Measurements from ENCODE around the gene DNAJC5. TPM values are rescaled to one million over a fixed set of nuclear protein-coding genes. Genes with fewer than 3 reads are reported as not detected.
A peak's percentile ranks its signal among the peaks of the same experiment; 100 is the strongest.

Gene DNAJC5
- total and polyA plus RNA-seq, 12 donors, result 19.5 to 52.2 (median 38.3) TPM

DNA sequence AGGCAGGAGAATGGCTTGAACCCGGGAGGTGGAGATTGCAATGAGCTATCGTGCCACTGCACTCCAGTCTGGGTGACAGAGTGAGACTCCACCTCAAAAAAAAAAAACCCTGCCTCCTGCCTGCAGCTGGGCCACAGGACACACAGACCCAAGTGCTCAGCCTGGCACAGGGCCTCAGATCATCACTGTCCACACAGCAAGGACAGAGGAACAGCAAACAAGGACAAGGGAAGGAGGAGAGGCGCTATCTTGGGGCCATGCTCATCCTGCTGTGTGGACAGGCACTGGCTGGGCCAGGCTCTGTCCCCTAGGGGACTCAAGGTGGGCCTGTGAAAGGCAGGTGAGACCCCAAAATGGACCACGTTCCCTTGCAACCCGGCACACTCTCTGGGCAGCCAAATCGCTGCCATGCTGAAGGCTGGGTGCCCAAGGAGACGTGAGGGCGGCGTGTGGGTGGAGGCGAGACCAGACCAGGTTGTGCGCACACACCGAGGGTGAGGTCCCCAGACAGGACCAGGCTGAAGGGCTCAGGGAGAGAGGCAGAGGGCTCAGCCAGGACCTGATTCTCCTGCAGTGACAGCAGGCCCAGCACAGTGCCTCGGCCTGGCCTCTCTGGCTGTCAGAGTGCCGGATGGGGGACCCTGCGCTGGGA is 52.2 kb downstream of the DNAJC5 start:
- intact Hi-C loops (cut with DNase I), result no loop called here
- ATAC-seq, result peak in 3 of 8 donors; percentile 4 to 5 (median 4)
- TF ChIP-seq, protein P1, sequence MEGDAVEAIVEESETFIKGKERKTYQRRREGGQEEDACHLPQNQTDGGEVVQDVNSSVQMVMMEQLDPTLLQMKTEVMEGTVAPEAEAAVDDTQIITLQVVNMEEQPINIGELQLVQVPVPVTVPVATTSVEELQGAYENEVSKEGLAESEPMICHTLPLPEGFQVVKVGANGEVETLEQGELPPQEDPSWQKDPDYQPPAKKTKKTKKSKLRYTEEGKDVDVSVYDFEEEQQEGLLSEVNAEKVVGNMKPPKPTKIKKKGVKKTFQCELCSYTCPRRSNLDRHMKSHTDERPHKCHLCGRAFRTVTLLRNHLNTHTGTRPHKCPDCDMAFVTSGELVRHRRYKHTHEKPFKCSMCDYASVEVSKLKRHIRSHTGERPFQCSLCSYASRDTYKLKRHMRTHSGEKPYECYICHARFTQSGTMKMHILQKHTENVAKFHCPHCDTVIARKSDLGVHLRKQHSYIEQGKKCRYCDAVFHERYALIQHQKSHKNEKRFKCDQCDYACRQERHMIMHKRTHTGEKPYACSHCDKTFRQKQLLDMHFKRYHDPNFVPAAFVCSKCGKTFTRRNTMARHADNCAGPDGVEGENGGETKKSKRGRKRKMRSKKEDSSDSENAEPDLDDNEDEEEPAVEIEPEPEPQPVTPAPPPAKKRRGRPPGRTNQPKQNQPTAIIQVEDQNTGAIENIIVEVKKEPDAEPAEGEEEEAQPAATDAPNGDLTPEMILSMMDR (IDR thresholded peaks at IDR 0.05), result peak in 2 of 9 donors; percentile 14 to 17
- Histone ChIP-seq H3K27me3 (no peaks in the 10 kb centered on the region), H3K36me3 (peaks cover 0 to 43% (median 29%) of the 10 kb centered on the region in 9 donors), H3K4me1 (peaks cover 39 to 98% (median 82%) of the 10 kb centered on the region in 9 donors), H3K9me3 (no peaks in the 10 kb centered on the region), H3K27ac (peak overlapping the region; percentile 36 to 98 (median 76)), H3K4me3 (no peak overlapping the region)
- 53 to 79% methylated on average over 15 of the region's 15 CpGs for WGBS, 2 donors
- DNase-seq, result peak in 1 of 2 donors; percentile 50

DNA sequence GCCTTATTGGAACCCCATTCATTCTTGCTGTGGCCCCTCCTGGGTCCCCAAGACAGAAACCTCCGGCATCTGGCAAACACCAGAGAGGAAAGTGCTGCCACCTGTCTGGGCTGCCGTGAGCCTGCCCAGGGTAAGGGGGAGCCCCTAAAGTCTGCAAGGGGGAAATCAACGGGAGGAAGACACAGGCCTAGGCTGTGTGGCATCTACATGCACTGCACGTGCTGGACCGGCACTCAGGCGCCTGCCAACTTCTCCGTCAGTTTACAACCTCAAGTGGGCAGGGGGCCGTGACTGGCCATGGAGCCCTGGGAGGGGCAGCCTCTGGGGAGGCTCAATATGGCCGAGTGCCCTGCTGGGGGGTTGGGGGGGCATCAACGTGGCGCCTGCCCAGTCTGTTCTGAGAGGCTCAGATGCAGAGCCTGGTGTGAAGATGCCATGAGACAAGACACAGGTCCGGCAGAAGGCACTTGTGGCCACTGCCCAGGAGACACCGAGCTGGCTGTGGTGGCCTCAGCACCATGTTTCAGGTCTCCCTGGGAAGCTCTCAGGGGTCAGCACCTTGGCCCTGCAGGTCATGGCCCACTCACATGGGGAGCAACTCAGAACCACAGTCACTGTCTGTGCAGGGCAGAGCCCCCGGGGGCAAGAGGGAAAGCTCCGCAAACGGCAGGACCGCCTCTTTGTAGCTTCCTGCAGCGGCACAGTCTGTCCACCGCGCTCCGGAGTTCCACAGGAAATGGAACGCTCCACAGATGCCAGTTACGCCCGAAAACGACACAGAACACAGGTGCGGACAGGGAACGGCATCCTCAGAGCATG is 52.9 kb downstream of the DNAJC5 start:
- H3K27ac ChIP-seq, result peak overlapping the region; percentile 36 to 98 (median 76)
- H3K27me3 ChIP-seq, result no peaks in the 10 kb centered on the region
- DNase-seq (peak in 1 of 2 donors; percentile 26), ATAC-seq (no peak)
- peak overlapping the region in 1 of 10 donors; percentile 25 for H3K4me3 ChIP-seq
- TF ChIP-seq, protein P1 (IDR thresholded peaks at IDR 0.05), result no peak
- 36 to 57% methylated on average over 27 of the region's 27 CpGs for WGBS, 2 donors
- peaks cover 42 to 98% (median 84%) of the 10 kb centered on the region in 9 donors for H3K4me1 ChIP-seq
- intact Hi-C loops (cut with DNase I), result no loop called here
- H3K9me3 ChIP-seq, result no peaks in the 10 kb centered on the region
- peaks cover 0 to 37% (median 27%) of the 10 kb centered on the region in 9 donors for H3K36me3 ChIP-seq

DNA sequence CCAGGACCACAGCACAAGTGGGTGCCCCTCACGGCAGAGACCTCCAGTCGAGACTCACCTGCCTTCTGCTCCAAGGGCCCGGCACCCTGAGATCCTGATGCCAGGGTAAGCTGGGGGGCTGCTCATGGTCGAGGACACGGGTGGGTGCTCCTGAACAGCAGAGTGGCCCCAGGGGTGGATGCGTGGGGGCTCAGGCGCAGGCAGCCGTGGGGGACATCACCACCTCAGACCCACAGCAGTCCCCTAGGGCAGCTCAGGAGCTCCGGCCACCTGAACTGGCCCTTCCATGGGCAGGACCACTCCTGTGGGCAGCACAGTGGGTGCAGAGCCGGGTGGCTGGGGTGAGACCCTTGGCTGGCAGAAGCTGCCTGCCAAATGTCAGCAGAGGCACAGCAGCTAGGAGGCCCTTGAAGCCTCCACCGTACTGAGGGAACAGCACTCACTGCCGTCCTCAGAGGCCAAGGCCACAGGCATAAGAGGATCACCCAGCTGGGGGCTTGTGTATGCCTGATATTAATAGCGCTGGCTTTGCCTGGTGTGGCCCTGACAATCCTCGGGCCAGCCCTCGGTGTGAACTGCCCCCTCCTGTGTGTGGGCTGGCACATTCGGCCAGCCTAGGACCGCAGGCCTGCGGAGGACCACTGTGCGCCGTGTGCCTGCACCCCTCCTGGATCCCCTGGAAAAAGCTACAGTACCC is 55.9 kb downstream of the DNAJC5 start:
- intact Hi-C loops (cut with DNase I), result no loop called here
- Histone ChIP-seq H3K4me1 (peaks cover 41 to 98% (median 90%) of the 10 kb centered on the region in 9 donors), H3K9me3 (no peaks in the 10 kb centered on the region), H3K27ac (peak overlapping the region; percentile 34 to 98 (median 93)), H3K36me3 (peaks cover 0 to 9% (median 1%) of the 10 kb centered on the region in 9 donors), H3K4me3 (peak overlapping the region in 9 of 10 donors; percentile 5 to 46 (median 36)), H3K27me3 (no peaks in the 10 kb centered on the region)
- DNase-seq (no peak), ATAC-seq (peak; percentile 6 to 51 (median 32))
- TF ChIP-seq, protein P1 (IDR thresholded peaks at IDR 0.05), result no peak
- WGBS, 2 donors, result 39 to 59% methylated on average over 20 of the region's 20 CpGs

All from heart right ventricle (tissue), 16 donors.